C1 segment of cervical spinal cord (tissue), 14 donors: ENCODE measurements around the gene CD38.
"Not testable (repeated sequence)": the region's sequence is repeated elsewhere in the genome, so short reads cannot be mapped to it uniquely, and the experiment has no call there.

Source experiments
- DNase-seq, 14 donors: peaks; one replicate each; lab custom pipeline; 2025; lab: John Stamatoyannopoulos, UW

The CD38 gene

DNA sequence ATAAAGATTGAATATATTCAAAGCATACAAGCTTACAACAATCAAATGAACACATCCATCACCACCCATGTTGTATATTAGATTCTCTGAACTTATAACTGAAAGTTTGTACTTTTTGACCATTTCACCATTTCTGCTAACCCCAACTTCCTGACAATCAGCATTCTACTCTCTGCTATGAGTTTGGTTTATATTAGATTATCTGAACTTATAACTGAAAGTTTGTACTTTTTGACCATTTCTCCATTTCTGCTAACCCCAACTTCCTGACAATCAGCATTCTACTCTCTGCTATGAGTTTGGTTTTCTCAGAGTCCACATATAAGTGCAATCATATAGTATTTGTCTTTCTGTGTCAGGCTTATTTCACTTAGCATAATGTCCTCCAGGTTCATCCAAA, 15.7 kb upstream of the CD38 start:
- not testable (repeated sequence) for DNase-seq

DNA sequence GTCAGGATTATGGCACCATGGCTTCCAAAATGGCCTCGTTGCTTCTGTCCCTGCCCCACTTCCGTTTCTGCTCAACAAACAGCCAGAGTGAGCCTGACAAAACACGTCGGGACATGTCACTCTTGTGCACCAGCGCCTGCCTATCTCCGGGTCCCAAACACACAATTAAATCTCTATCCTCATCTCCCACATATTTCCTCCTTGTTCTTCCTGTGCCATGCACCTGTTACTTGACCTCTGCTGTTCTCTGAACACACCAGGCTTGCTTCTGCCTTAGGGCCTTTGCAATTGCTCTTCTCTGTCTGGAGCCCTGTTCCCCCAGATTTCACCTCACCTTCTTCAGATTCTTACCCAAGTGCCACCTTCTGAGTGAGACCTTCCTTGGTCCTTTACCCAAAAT, 12.7 kb upstream of the CD38 start:
- no peak for DNase-seq

DNA sequence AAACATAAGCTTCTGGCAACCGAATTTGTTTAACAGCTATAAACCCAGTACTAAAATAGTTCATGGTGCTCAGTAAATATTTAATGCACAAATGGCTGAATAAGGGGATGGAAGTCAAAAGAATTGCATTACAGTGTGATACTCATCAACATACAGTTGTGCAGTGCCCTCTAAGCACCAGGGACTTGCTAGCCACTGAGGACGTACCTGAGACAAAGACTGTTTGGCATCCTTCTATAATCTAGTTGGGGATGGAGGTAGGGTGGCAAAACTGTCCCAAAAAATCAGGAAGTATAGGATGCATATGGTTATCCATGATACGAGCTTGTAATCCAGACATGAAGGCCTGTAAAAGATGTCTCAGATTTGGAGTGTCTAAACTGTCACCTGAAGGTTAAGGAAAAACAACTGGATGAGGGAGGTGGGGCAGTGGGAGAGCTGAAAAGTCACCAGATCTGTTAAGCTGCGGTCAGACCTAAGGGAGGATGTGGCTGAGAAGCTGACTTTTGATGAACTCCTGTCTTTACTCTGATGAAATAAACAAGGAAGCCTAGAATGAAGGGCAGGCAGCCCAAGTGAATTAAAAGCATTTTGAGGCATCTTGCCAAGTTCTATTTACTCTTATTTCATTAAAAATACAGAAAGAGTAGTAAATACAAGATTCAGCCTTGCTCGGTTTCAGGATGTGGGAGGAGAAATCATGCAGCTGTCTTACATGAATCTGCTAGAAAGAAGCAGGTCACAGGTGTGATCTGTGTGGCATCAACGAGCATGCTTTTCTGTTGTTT, 12.0 kb upstream of the CD38 start:
- DNase-seq: no peak

DNA sequence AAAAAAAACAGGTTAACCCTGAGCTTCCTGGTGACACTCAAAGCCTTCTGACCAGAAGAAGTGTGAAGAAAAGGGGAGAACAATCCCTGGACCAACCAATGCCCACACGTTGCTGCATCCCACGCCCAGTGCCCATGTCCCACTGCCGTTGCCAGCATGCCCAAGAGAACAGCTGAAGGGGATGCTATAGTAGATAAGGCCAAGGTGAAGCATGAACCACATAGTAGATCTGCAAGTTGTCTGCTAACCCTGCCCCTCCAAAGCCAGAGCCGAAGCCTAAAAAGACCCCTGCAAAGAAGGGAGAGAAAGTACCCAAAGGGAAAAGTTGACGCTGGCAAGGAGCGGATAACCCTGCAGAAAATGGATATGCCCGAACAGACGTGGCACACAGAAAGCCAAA, 11.3 kb upstream of the CD38 start:
- no peak for DNase-seq

DNA sequence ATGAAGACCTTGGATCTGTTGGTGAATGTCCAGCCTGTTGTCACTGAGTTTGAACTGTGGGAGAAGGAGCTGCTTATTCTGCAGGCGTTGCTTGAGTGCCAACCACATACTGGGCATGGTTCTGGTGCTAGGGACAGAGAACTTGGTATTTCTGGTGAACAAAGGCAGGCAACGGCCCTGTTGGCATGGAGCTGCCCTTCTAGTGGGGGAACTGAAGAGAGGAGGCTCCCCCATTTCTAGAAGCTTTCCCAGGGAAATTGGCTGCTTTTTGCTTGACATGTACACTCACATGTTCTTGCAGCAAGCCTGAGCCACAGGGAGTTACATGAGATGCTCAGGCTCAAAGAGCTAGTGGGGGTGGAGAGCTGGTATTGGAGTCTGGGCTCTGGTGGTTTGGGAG, 8.9 kb upstream of the CD38 start:
- peak in 4 of 14 donors; percentile 1 to 44 (median 12) for DNase-seq

DNA sequence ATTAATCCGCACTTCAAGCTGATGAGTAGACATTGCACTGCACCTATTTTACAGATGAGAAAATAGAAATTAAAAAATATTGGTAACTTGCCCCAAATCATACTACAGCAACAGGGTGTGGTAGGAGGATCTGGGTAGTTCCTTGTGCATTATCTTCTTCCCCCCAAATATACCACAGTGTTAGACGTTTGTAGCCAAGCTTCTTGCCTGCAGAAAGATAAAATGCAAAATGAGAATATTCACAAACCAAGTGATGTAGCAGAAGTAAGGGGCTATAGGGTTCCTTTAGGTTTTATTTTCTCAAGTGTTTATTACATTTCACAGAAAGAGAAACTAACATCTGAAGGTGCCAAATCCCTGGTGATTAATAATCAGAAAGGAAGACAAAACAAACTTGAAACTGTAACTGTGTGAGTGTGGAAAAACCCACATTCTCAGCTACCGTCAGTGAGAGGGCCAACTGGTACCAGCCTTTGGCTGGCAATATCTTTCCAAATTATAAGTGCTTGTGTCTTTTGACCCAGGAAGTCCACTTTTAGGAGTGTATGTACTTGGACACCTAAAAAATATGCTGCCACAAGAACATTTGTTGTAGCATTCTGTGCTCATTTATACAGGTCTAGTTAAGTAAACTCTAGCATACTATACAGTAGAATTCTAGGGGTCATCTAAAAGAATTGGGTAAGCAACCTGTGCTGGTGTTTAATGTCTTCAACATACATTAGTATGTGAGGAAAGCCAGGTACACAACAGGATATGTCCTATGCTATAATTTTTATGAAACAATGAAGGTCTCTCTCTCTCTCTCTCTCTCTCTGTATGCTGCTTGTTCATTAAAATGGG, 6.7 kb upstream of the CD38 start:
- no peak for DNase-seq

DNA sequence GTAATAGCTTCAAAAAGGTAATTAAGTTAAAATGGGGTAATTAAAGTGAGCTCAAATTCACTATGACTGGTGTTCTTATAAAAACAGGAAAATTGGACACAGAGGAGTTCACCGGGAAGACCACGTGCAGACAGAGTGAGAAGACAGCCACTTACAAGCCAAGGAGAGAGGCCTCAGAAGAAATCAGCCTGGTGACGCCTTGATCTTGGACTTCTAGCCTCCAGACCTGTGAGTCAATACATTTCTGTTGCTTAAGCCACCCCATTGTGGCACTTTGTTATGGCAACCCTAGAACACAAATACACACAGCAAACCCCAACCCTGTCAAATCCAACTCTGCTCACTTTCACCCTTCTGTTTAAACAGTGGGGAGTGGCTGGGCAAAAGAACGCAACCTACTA, 4.1 kb upstream of the CD38 start:
- no peak for DNase-seq

DNA sequence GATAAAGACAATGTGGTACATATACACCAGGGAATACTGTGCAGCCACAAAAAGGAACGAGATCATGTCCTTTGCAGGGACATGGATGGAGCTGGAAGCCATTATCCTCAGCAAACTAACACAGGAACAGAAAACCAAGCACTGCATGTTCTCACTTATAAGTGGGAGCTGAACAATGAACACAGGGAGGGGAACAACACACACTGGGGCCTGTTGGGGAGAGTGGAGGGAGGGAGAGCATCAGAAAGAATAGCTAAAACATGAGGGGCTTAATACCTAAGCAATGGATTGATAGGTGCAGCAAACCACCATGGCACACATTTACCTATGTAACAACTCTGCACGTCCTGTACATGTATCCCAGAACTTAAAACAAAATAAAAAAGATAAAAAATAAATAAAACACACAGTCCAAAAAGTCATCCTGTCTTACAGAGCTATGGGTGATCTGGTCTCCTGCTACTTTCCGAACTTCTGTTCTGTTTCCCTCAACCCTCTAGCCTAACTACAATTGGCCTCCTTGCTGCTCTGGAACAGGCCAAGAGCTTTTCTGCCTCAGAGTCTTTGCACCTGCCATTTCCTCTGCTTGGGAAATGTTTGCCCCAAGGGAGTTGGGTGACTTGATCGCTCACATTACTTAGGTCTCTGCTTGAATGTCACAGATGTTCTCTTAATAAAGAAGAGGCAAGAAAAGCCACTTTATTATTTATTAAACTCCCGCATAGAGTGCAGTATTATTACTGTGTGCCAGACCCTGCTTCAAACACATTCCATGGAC, 1.1 kb upstream of the CD38 start:
- DNase-seq: no peak

DNA sequence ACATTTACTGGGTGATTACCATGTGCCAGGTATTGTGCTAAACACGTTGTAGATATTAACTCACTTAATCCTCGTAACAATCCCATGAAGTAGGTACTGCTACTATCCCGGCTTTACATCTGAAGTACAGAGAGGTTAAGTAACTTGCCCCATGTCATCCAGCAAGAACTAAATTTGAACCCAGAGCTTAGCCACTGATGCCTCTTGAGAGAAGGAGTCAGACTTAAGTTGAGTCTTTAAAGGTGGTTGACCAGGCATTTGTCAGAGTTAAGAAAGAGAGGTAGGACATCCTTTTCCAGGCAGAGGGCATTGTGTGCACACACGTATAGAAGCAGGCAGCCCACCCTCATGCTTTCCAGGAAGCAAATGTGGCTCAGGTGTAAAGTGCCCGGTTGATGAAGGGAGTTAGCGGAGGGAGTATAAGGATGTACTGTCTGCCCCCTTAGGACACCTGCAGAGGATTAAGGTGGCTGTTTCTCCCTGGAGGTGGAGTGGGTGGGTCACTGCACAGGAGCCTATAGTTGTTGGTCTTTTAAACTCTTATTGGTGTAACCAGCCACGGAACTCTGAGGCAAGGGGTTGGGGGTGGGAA, 335 bp upstream of the CD38 start:
- DNase-seq: no peak

DNA sequence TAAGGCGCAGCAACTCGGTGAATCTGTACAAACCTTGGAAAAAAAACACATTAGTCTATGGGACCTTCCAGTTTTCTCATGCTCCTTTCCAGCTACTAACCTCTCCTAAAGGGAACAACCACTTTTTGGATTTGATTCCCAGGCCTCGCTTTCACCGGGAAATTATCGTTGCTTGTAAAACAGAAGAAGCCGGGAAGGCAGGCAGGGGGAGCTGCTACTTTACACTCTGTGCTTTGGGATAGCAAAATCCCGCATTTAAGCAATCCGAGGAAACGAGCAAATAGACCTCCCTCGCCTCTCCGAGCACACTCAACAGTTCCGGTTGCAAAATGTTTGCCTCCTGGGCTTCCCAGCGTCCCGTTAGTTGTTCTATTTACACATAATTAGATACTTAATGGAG, 1.2 kb downstream of the CD38 start:
- DNase-seq: peak in 9 of 14 donors; percentile 7 to 53 (median 29)

DNA sequence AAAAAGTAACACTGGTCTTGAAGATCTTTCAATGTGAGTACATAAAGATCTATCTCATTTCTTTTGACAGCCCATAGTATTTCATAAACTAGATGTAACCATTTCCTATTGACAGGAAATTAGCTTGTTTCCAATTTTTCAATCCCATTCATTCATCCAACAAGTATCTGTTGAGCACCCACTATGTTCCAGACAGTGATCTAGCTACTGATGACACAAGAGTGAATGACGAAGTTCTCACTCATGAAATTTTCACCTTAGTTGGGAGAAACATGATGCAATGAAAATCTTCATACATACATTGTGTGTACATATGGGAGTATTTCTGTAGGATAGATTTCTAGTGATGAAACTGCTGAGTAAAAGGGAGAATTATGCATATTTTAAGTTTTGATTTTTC, 1.7 kb downstream of the CD38 start:
- DNase-seq: no peak

DNA sequence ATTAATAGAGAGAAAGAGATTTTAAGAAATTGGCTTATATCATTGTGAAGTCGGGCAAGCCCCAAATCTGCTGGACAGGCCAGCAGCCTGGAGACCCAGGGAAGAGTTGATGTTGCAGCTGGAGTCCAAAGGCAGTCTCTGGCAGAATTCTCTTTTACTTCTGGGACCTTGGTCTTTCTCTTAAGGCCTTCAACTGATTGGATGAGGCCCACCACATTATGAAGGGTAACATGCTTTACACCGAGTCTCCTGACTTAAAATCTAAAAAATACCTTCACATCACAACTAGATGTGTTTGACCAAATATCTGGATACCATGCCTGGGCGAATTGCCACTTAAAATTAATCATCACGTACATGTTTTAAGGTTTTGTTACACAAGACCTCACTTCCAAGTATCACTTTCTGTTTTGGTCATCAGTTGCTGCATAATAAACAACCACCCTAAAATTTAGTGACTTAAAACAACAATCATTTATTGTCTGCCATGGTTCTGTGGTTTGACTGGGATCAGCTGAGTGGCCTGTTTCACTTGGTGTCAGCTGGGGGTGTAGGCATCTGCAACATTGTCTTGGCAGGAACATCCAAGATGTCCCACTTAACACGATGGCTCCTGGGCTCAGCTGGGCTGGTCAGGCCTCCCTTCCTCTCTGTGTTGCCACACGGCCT, 3.4 kb downstream of the CD38 start:
- DNase-seq: no peak

DNA sequence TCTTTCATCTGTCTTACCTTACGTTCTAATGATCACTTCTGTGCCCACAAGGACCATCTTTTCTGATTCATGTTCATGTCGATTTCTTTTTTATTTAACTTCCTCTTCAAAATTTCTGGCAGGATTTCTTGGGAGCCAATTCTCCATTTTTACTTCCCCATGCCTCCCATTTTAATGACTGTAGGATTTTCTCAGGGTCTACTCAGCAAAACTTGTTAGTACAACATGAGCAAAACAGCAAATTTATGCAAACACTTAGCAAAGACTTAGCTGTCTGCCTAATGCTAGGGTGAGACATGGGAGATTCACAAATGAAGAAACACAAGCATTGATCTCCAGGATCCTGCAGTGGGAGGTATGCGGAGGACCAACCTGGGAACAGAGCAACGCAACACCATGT, 5.5 kb downstream of the CD38 start:
- DNase-seq: no peak

DNA sequence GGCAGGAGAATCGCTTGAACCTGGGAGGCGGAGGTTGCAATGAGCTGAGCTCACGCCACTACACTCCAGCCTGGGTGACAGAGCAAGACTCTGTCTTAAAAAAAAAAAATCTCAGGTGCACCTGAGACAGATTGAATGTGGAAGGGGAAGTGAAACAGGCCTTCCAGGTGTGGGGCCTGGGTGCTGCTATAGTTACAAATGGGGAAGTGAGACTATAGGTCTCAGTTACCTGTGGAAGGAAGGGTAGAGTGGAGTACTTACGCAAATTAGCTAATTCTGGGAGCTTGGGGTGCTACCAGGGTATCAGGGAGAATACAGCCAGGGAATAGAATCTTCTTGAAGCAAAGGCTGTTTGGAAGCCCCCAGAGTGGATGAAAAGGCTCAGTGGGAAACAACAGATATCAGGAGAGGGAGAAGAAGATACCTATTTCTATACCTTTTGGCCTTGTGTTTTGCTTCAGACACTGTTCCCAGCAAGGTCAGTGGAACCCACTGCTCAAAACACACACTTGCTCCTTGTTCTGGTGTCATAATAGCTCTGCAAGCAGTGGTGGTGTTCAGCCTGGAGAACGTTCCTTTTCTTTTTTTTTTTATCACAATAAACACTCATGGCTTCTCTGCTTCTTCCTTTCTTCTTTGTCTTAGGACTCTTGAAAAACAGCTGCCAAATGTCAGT, 7.0 kb downstream of the CD38 start:
- no peak for DNase-seq

DNA sequence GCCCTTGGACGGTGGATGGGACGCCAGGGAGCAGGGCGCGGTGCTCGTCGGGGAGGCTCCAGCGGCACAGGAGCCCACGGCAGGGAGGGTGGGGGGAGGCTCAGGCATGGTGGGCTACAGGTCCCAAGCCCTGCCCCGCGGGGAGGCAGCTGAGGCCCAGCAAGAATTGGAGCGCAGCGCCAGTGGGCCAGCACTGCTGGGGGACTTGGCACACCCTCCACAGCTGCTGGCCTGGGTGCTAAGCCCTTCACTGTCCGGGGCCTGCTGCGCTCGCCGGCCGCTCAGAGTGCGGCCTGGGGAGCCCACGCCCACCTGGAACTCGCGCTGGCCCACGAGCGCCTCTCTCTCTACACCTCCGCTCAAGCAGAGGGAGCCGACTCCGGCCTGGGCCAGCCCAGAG, 8.6 kb downstream of the CD38 start:
- DNase-seq: no peak

DNA sequence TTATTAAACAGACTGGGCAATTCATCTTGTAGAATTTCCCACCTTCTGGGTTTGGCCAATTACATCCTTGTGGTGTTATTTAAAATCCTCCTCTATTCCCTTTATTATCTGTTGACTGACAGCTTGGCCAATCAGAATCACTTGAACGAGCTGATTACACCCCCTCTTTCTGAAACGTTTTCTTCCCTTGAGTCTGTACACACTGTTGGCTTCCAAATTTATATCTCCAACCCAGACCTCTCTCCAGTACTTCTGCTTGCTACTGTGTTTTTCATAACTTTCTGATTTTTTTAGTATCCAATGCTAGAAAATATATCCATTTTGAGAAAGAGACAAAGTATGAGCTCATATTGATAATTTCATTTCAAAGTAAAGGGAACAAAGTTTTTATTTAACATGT, 14.8 kb downstream of the CD38 start:
- DNase-seq: no peak

DNA sequence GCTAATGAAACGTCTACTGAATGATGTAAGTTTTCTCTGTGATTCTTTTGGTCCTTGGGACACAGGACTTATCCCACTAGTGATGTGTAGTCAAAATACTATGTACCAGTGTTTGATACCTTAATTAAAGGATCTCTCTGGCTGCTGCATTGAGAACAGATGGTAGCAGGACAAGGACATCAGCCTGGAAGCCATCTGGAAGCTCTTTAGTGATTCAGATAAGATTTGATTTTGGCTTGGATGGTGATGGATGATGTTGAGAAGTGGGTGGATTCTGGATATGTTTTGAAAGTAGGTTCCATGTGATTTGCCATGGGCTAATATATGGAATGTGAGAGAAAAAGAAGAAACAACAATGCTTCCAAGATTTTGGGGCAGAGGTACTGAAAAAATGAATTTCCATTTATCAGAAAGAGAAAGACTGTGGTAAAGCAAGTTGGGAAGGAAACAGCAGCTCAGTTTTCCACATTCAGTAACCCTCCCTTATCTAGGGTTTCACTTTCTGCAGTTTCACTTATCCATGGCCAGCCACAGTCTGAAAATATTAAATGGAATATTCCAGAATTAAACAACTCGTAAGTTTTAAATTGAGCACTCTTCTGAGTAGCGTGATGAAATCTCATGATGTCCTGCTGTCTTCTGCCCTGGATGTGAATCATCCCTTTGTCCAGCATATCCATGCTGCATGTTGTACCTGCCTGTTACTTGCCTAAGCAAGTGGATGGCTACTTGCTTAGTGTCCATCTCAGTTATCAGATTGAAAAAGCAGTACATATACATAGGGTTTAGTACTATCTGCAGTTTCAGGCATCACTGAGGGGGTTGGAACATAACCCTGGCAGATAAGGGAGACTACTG, 15.6 kb downstream of the CD38 start:
- no peak for DNase-seq

DNA sequence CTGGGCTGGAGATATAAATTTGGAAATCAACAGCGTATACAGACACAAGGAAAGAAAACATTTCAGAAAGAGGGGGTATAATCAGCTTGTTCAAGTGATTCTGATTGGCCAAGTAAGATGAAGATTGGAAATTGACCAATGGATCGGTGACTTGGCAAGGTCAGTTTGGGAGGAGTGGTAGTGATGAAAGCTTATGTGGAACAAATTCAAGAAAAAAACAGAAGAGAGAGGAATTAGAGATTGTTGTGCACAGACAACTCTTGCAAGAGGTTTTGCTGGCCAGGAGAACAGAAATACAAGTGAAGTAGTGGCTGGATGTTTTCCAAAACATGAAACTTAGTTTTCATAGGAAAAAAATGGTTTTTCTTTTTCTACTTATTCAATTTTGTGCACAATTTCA, 16.3 kb downstream of the CD38 start:
- DNase-seq: no peak

DNA sequence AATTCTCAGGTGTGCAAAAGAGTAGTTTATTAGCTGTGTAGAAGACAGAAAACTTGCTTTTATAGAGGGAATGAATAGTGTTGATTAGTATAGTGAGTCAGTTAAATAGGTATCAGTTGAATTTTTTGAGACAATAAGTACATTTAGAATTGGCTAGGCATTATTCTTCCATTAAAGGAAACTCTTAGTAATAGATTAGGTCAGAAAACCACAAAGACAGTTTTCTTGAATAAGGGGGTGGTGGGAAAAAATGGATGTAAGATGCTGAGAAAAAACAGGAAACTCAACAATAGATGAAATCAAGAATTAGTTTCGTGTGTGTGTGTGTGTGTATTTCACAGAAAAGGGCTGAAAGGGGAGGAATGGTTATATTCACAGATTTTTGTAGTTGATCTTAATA, 16.8 kb downstream of the CD38 start:
- DNase-seq: no peak

DNA sequence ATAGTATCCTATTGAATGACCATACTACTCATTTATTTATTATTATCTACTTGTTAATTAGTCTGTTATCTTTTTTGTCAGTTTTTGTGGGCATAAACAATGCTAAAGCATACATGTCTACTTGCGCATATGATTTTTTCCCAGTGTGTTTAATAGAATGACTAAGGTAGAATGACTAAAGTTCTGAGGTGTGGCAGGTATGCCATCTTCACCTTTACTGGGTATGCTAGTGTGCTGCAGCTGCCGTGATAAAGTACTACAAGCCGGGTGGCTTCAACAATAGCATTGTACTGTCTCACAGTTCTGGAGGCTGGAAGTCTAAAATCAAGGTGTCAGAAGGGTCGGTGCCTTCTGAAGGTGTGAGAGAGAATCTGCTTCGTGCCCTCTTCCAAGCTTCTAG, 19.2 kb downstream of the CD38 start:
- no peak for DNase-seq
